Right lung (tissue), 5 donors: ENCODE measurements around the gene DLGAP1. TPM values are rescaled to one million over a fixed set of nuclear protein-coding genes. Genes with fewer than 3 reads are reported as not detected.

Experiments used
- DNase-seq, 2 donors: peaks; one replicate each; pipeline ENCODE4 v3.0.0-alpha.2; 2013
- polyA plus RNA-seq, 5 donors: library from polyadenylated mRNA; unstranded; fragments of 120-200 nt; gene quantifications; one replicate each; pipeline versions ENCODE4 v1.2.1 to v1.2.3, GENCODE V29; 2013; ENCODE audit warnings: inconsistent platforms in 1 of 5, low replicate concordance in 1 of 5; ENCODE audit not compliant: insufficient read length in 5 of 5, insufficient read depth in 1 of 5

DLGAP1 gene
- polyA plus RNA-seq, 5 donors = 1.0 to 3.2 (median 2.0) TPM

DNA sequence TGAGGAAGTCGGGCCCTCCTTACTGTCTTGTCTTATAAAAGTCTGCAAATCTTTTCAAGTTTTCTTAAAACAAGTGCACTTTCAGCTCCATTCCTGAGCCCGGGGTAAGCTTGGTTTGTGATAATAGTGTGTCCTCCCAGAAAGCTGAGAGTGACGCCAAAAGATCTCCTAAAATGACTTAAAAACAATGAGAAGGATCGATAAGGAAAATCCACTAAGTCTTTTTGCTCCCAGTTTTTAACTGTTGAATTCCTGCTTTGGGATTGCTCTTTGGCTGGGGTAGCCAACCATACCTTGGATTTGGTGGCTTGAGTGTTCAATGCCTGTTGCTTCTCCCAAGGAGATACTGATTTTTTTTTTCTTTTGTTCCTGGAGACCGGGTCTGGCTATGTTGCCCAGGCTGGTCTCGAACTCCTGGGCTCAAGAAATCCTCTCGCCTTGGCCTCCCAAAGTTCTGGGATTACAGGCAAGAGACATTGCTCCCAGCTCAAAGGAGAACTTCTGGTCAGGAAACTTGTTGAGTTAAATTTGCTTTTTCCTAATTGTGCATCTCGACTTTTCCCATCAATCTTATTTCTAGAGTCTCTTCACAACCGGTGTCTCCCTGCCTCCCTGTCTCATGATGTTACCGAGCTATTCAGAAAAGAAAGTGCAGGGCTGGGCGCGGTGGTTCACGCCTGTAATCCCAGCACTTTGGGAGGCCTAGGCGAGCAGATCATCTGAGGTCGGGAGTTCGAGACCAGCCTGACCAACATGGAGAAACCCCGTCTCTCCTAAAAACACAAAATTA, 1002.2 kb downstream of the DLGAP1 start:
- no peak for DNase-seq

GRCh38 chr18:3451989-3452749, 1002.9 kb downstream of the DLGAP1 start:
- DNase-seq = peak in 1 of 2 donors; percentile 62

- peak; percentile 94 to 95 for DNase-seq
Observed at GRCh38 chr18:3451183-3451988, 1003.7 kb downstream of the DLGAP1 start.

DNA sequence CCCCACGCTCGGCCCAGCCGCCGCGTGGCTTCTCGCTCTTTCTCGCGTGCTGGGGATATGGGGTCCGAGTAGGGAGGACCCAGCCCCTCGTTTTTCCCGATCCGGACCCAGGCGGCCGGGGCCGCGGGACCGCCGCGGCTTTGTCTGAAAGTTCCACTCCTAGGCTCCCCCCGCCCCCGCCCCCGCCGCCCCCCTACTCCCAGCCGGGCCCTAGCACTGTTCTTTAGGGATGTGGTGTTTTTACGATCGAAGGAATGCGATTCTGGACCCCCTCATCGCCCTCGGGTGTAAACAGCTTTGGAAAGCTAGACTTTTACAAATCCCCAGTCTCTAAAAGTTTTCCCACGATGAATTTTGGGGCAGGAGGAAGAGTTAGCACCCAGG, 1004.3 kb downstream of the DLGAP1 start:
- DNase-seq = no peak

DNA sequence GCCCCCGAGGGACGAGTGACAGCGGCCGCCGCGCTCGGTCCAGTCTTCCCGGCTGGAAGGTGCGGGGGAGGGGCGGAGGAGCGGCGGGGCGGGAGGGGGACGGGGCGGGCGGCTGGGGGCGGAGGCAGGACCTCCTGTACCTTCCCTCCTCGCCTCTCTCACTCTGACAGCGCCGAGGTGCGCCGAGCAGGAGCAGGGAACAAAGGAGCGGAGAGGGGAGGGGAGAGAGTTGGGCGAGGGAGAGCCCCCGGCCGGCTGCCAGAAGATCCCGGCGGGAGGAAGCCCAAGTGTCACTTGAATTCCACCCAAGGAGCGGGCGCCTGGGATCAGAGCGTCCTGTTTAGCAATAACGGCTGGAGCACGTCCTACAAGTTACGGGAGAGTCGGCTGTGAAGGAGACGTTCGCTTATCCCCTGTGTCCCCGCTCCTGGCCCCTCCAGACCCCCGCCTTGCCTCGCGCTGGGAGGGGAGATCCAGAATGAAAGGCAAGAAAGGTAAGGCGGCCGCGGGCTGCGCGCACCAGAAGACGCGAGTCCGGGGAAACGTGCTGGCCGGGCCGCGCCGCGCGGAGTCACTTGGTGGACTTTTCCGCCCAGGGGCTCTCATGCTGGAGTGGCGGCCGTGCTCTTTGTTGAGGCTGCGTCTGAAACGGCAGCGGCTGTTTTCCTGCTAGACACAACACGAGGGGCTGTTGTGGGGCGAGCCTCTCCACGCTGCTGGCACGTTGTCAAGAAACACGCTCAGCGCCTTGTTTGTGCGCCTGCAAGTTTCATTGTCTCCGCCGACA, 1004.9 kb downstream of the DLGAP1 start, which contains the start of gene TGIF1:
Gene TGIF1, plus strand, starts transcription at position 161 of the 787 bp plus-strand sequence. Its CDS starts 318 bp downstream, at position 479.
- DNase-seq = peak; percentile 84 to 86

GRCh38 chr18:3449512-3450011, 1005.5 kb downstream of the DLGAP1 start:
- peak; percentile 65 to 70 for DNase-seq

- peak; percentile 81 for DNase-seq
Observed at GRCh38 chr18:3448838-3449511, 1006.1 kb downstream of the DLGAP1 start.

GRCh38 chr18:3447895-3448837, 1006.9 kb downstream of the DLGAP1 start:
- peak; percentile 95 to 97 for DNase-seq

DNA sequence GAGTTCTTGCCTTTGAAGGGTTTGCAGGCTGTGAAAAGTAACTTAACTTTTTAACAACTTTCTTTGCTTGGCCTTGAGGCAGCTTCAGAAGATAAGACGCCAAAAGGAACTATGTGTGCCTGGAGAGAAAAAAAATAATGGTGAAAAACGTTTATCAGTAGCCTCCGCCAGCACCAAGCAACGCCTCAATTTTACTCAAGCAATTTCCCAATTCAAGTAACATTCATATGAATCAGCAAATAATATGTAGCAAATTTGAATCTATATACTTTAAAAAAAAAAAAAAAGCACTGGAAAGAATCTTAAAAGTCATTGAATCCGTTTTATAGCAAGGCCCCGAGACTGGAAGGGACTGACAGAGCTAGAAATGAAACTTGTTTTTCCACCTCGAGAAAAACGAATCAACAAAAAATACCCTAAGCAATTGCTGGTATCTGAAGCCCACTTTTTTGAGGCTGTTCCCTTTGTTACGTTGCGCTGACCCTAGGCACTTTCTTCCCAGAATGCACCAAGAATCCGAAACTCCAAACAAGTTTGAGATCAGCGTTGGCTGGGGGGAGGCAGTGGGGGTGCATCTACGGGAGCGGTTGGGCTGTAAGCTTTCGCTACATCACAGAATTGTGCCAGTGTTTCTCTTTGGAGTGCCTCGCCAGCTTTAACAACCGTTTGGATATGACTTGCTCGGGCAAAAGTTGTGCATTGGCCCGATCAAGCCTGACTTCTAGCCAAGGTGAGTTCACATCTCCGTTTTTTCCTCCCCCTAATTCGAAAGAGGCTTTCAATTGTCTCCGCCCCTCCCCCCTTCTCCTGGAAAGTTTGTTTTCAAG, 1007.8 kb downstream of the DLGAP1 start:
- DNase-seq = peak; percentile 76 to 85
